Panc1 (cell line): ENCODE data around the gene H1-8. TPM values are rescaled to one million over a fixed set of nuclear protein-coding genes. Genes with fewer than 3 reads are reported as not detected.

Experiments
- ATAC-seq: fragments of 200-7000 bp; cut with Tn5 transposase; 2 replicates; pipeline ENCODE4 v1.9.1; 2020; ENCODE audit warnings: mild to moderate bottlenecking, moderate library complexity
- BruUV-seq: library from RNA; stranded (reverse); fragments of 400-500 nt; replicated peaks from 2 replicates; lab custom pipeline; 2021; lab: Mats Ljungman, UMichigan
- CTCF ChIA-PET: fragments of 300-600 bp; sonication (Branson Sonifier 250); formaldehyde crosslinking; loops from one replicate; lab custom pipeline; 2022; ENCODE audit warnings: antibody characterized with exemption; lab: Charles Lee
- POLR2A ChIA-PET: fragments of 300-600 bp; sonication (Branson Sonifier 250); formaldehyde crosslinking; loops from one replicate; lab custom pipeline; 2022; ENCODE audit warnings: antibody characterized with exemption; lab: Charles Lee
- DNase-seq: peaks from one replicate; pipeline ENCODE4 v3.0.0-alpha.2; 2010; ENCODE audit warnings: low read depth, low spot score
- H3K27ac ChIP-seq: 2 replicates; pipeline ENCODE4 v1.5.1; 2011; ENCODE audit warnings: mild to moderate bottlenecking, low read length, inconsistent platforms
- H3K27me3 ChIP-seq: fragments of 200-500 bp; sonication (Bioruptor generic); 2 replicates; pipeline ENCODE4 v1.6.0; 2014; ENCODE audit warnings: low read length, inconsistent platforms; ENCODE audit not compliant: control insufficient read depth, insufficient read depth
- H3K36me3 ChIP-seq: fragments of 200-500 bp; sonication (Bioruptor generic); 2 replicates; pipeline ENCODE4 v1.5.1; 2014; ENCODE audit warnings: inconsistent platforms, mild to moderate bottlenecking, low read length, moderate library complexity; ENCODE audit not compliant: control insufficient read depth, insufficient read depth
- H3K4me1 ChIP-seq: 2 replicates; pipeline ENCODE4 v1.5.1; 2011; ENCODE audit warnings: inconsistent platforms, mild to moderate bottlenecking, low read length, moderate library complexity; ENCODE audit not compliant: control insufficient read depth, insufficient read depth
- H3K4me3 ChIP-seq, 2 experiments: 2 replicates each; pipeline ENCODE4 v1.5.1; 2011 to 2012; ENCODE audit warnings: low read depth in 2 of 2, low read length in 2 of 2, mild to moderate bottlenecking in 2 of 2, inconsistent platforms in 1 of 2, moderate library complexity in 1 of 2
- H3K9me3 ChIP-seq: fragments of 200-500 bp; sonication (Bioruptor generic); 2 replicates; pipeline ENCODE4 v1.5.1; 2014; ENCODE audit warnings: low read depth, mild to moderate bottlenecking, inconsistent platforms, low read length, moderate library complexity; ENCODE audit not compliant: control insufficient read depth, insufficient read depth
- POLR2AphosphoS5 ChIP-seq: IDR thresholded peaks from 2 replicates; pipeline ENCODE4 v1.6.1; 2012; ENCODE audit warnings: mild to moderate bottlenecking, low read depth, low read length, moderate library complexity
- REST ChIP-seq, 2 experiments: IDR thresholded peaks; 2 replicates each; pipeline ENCODE4 v1.6.1; 2011 to 2012; ENCODE audit warnings: low read depth in 2 of 2, control low read depth in 1 of 2, low read length in 1 of 2, mild to moderate bottlenecking in 1 of 2, moderate library complexity in 1 of 2; ENCODE audit not compliant: insufficient read depth in 1 of 2
- SIN3A ChIP-seq: IDR thresholded peaks from 2 replicates; pipeline ENCODE4 v1.6.1; 2012; ENCODE audit warnings: low read depth, mild to moderate bottlenecking, low read length, moderate library complexity, borderline replicate concordance; ENCODE audit not compliant: insufficient read depth
- TCF7L2 ChIP-seq: IDR thresholded peaks from 2 replicates; pipeline ENCODE4 v1.6.1; 2011; ENCODE audit warnings: mild to moderate bottlenecking, low read depth, low read length, inconsistent platforms
- in situ Hi-C: cut with HindIII; loops from 2 replicates; pipeline ENCODE4 v1.10.0; 2016; ENCODE audit warnings: low sequenced_read_pairs, low pct_unique_long_range_greater_than_20kb
- intact Hi-C: fragments of 100-400 bp; cut with micrococcal nuclease; formaldehyde crosslinking; loops from one replicate; pipeline ENCODE4 v1.10.0; 2022; ENCODE audit not compliant: unreplicated experiment
- total RNA-seq: library from RNA; stranded (reverse); gene quantifications from one replicate; pipeline ENCODE4 v1.2.1, GENCODE V29; 2021; ENCODE audit not compliant: unreplicated experiment
- TF ChIP-seq, protein P1 (sequence below): fragments of 450-650 bp; IDR thresholded peaks from 2 replicates; pipeline ENCODE4 v1.5.1; 2017; ENCODE audit warnings: mild to moderate bottlenecking

Gene H1-8
- total RNA-seq, 1 experiment from 2014 or later = not detected

DNA sequence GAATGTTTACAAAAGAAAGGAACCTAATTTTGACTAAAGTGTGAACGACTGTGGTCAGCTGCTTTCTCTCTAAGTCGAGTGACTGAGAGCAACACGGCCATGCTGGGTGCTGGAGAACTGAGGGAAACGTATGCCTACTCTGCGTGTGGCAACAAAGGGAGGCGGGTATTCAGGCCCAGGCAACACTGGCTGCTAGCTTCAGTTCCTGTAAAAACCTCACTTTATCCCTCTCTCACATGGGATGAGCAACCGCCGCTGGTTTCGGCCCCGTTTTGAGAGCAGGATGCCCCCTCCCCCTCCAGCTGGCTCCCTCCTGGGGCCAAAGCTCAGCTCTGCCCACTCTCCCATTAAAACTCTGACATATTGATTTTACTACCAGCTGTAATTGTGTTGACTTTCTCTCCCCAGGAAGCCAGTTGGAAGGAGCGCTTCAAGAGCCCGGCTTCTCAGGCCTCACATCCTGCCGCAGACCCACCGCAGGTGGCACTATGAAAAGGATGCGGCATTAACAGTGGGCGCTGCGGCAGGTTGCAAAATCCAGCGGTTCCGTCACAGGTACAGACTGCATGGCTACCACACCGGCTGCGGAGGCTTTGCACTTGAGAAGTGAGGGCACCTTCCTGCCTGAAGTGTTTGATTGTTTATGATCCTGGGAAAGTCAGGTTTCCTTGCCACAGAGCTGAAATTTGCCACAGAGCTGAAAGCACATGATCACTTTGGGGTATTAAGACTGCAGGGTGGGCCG is 50.8 kb downstream of the H1-8 start:
- no peaks in the 10 kb centered on the region for H3K27me3 ChIP-seq
- ChIA-PET POLR2A (no interaction called here), CTCF (interaction anchor here (0.6 to 1.6 kb wide), 4 partner anchors 10 to 266 kb away, joined by 3 to 6 read pairs (median 4); no protein-coding TSS in a partner anchor)
- no peaks in the 10 kb centered on the region for H3K9me3 ChIP-seq
- H3K36me3 ChIP-seq = no peaks in the 10 kb centered on the region
- peak overlapping the region; percentile 99 for H3K27ac ChIP-seq
- intact Hi-C loops = no loop called here
- TF ChIP-seq POLR2AphosphoS5 (peak; percentile 70; the same call in 1 of the 2 replicates), REST (IDR thresholded peaks at IDR 0.05; ENCODE audit: insufficient read depth in 1 of 2, low read depth in 2 of 2, low read length in 1 of 2) (no peak), TCF7L2 (peak; percentile 99), SIN3A (peak; percentile 65; the same call in 1 of the 2 replicates)
- TF ChIP-seq, protein P1, sequence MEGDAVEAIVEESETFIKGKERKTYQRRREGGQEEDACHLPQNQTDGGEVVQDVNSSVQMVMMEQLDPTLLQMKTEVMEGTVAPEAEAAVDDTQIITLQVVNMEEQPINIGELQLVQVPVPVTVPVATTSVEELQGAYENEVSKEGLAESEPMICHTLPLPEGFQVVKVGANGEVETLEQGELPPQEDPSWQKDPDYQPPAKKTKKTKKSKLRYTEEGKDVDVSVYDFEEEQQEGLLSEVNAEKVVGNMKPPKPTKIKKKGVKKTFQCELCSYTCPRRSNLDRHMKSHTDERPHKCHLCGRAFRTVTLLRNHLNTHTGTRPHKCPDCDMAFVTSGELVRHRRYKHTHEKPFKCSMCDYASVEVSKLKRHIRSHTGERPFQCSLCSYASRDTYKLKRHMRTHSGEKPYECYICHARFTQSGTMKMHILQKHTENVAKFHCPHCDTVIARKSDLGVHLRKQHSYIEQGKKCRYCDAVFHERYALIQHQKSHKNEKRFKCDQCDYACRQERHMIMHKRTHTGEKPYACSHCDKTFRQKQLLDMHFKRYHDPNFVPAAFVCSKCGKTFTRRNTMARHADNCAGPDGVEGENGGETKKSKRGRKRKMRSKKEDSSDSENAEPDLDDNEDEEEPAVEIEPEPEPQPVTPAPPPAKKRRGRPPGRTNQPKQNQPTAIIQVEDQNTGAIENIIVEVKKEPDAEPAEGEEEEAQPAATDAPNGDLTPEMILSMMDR = no peak
- H3K4me3 ChIP-seq = peak overlapping the region; percentile 9 to 43; a peak in 3 of 4 replicates
- H3K4me1 ChIP-seq = peaks cover 97% of the 10 kb centered on the region
- no TSS peak for BruUV-seq
- DNase-seq (no peak), ATAC-seq (peak; percentile 23)
- in situ Hi-C loops = no loop called here

- no TSS peak for BruUV-seq
- intact Hi-C loops = no loop called here
- no peak for ATAC-seq
- Histone ChIP-seq H3K9me3 (no peaks in the 10 kb centered on the region), H3K27ac (peak overlapping the region; percentile 99), H3K4me1 (peaks cover 100% of the 10 kb centered on the region), H3K36me3 (no peaks in the 10 kb centered on the region), H3K27me3 (no peaks in the 10 kb centered on the region), H3K4me3 (peak overlapping the region in 1 of 2 experiments; percentile 43; a peak in 3 of 4 replicates)
- in situ Hi-C loops = no loop called here
- ChIA-PET POLR2A (no interaction called here), CTCF (interaction anchor here (1.2 to 1.6 kb wide), 3 partner anchors 9 to 104 kb away, joined by 3 to 5 read pairs (median 3); no protein-coding TSS in a partner anchor)
- TF ChIP-seq SIN3A = no peak
- TF ChIP-seq, protein P1 = no peak
- DNase-seq = no peak
These were observed 51.4 kb downstream of the H1-8 start for GRCh38 chr3:129594409-129594808.
